GM12892 (cell line): Measurements from ENCODE around the gene ALK.

Experiments used
- DNase-seq: peaks from one replicate; pipeline ENCODE4 v3.0.0; 2011; ENCODE audit not compliant: insufficient read length
- FAIRE-seq: peaks from 2 replicates; lab custom pipeline; 2011; peaks lifted over from hg19 to GRCh38; lab: Jason Lieb, UNC
- POLR2A ChIP-seq: IDR thresholded peaks from 2 replicates; pipeline ENCODE4 v1.6.1; 2011; ENCODE audit warnings: low read depth, low read length, control low read depth
- POLR2AphosphoS5 ChIP-seq: IDR thresholded peaks from 2 replicates; pipeline ENCODE4 v1.6.1; 2011; ENCODE audit warnings: low read depth, low read length, control low read depth
- TAF1 ChIP-seq: IDR thresholded peaks from 2 replicates; pipeline ENCODE4 v1.6.1; 2011; ENCODE audit warnings: low read depth, mild to moderate bottlenecking, control low read depth, low read length, borderline replicate concordance

The ALK gene

GRCh38 chr2:29485631-29486030 is 435.8 kb downstream of the ALK start:
- FAIRE-seq (no peak), DNase-seq (no peak)
- TF ChIP-seq POLR2AphosphoS5 (no peak), POLR2A (no peak), TAF1 (no peak)

DNA sequence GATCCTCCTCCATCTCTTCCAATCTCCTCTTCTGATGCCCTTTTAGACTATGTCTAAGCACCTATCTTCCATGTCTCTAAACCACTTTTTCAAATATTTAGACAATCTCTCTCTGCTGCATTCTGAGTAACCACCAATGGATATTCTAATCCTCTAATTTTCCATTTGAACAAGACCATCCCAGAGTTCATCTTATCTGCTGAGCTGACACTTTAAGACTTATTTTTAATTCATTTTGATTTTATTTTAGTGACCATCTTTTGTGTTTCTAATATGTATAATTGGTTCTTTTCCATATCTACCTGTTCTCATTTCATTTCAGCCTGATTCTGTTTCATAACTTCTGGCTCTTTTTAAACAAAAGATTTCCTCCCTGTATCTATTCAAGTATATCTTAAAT is 436.3 kb downstream of the ALK start:
- no peak for FAIRE-seq
- no peak for TF ChIP-seq POLR2AphosphoS5
- no peak for TF ChIP-seq TAF1
- TF ChIP-seq POLR2A: no peak
- no peak for DNase-seq

- no peak for FAIRE-seq
- no peak for DNase-seq
- no peak for TF ChIP-seq POLR2AphosphoS5
- TF ChIP-seq TAF1: no peak
- no peak for TF ChIP-seq POLR2A
Observed at GRCh38 chr2:29482867-29483266, 438.5 kb downstream of the ALK start.

- DNase-seq: no peak
- FAIRE-seq: no peak
- no peak for TF ChIP-seq POLR2AphosphoS5
- TF ChIP-seq POLR2A: no peak
- TF ChIP-seq TAF1: no peak
Observed at GRCh38 chr2:29482348-29482747, 439.0 kb downstream of the ALK start.

DNA sequence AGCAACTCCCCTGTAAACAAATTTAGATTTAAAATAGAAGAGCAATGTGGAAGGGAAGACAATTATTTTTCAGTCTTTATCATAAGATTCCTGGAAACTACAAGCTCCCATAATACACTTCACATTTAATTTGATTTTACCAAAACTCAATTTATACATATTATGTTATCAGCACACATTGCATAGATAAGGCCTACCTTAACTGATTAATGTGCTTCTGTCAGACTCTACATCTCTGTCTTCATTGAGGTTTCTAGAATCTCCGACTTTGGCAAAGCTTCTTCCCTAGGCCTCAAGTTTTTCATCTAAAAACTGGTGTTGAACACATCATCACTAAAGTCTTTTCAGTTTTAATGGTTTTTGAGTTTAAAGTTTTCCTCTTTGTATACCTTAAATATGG is 440.1 kb downstream of the ALK start:
- TF ChIP-seq POLR2AphosphoS5: no peak
- no peak for TF ChIP-seq TAF1
- no peak for TF ChIP-seq POLR2A
- no peak for DNase-seq
- FAIRE-seq: no peak

GRCh38 chr2:29480426-29480825 is 441.0 kb downstream of the ALK start:
- FAIRE-seq (peak; percentile 30), DNase-seq (no peak)
- TF ChIP-seq TAF1 (no peak), POLR2A (no peak), POLR2AphosphoS5 (no peak)

- TF ChIP-seq POLR2A (no peak), POLR2AphosphoS5 (no peak), TAF1 (no peak)
- DNase-seq (no peak), FAIRE-seq (no peak)
Observed at GRCh38 chr2:29479401-29479800, 442.0 kb downstream of the ALK start.

DNA sequence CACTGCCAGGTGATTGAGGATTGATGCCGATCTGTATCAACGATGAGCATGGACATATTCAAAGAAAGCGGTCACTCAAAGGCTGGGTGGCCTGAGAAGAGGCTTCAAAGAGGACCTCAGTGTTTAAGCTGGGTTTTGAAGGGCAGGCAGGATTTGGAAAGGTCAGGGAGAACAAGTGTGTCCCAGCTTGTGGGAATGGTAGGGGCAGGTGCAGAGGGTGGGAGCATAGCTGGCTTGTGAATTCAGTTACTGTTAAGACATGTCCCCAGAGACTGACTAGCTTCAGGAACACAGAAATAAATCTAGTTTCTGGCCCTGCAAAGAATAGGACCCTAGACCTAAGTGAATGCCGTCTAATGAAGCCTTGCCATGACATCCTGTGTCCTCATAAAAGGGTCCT is 442.7 kb downstream of the ALK start:
- TF ChIP-seq POLR2A (no peak), POLR2AphosphoS5 (no peak), TAF1 (no peak)
- FAIRE-seq: no peak
- DNase-seq: no peak

DNA sequence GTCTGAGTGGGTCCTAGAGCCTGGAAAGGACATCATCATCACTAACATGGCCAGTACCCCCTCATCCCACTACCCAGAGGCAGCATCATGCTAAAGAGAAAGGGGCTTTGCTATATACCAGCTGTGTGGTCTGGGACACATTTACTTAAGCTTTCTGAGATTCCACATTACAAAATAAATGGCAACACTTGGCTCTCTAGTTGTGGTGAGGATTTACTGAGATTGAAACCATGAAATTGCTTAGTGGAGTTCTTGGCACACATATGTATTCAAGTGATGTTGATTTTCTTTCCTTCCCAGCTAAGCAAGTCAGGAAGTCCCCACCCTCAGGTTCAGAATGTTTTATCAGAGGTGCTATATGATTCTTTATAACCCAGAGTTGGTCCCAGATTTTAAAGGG is 444.2 kb downstream of the ALK start:
- FAIRE-seq (no peak), DNase-seq (no peak)
- no peak for TF ChIP-seq TAF1
- TF ChIP-seq POLR2A: no peak
- TF ChIP-seq POLR2AphosphoS5: no peak

DNA sequence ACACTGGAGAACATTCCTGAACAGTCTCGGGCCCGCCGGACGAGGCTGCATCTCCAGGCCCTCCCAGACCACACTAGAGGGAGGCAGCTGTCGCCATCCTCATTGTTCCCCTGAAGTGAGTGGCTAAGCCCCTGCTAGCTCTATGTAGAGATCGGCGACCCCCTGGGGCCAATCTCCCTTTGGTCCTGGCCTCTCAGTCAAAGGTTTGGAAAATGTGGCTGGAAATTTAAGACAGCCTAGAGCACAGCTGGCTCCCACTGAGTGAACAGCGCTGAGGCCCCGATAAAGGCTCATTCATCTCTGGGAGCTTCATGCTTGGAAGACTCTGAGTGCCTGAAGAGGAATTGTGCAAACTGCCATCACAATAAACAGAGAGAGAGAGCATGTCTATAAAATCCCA is 445.9 kb downstream of the ALK start:
- FAIRE-seq (no peak), DNase-seq (no peak)
- no peak for TF ChIP-seq POLR2A
- no peak for TF ChIP-seq POLR2AphosphoS5
- TF ChIP-seq TAF1: no peak

- DNase-seq: no peak
- no peak for FAIRE-seq
- TF ChIP-seq TAF1 (no peak), POLR2AphosphoS5 (no peak), POLR2A (no peak)
Observed at GRCh38 chr2:29469961-29470360, 451.4 kb downstream of the ALK start.

GRCh38 chr2:29469516-29469915 is 451.9 kb downstream of the ALK start:
- no peak for FAIRE-seq
- TF ChIP-seq POLR2AphosphoS5 (no peak), TAF1 (no peak), POLR2A (no peak)
- no peak for DNase-seq

DNA sequence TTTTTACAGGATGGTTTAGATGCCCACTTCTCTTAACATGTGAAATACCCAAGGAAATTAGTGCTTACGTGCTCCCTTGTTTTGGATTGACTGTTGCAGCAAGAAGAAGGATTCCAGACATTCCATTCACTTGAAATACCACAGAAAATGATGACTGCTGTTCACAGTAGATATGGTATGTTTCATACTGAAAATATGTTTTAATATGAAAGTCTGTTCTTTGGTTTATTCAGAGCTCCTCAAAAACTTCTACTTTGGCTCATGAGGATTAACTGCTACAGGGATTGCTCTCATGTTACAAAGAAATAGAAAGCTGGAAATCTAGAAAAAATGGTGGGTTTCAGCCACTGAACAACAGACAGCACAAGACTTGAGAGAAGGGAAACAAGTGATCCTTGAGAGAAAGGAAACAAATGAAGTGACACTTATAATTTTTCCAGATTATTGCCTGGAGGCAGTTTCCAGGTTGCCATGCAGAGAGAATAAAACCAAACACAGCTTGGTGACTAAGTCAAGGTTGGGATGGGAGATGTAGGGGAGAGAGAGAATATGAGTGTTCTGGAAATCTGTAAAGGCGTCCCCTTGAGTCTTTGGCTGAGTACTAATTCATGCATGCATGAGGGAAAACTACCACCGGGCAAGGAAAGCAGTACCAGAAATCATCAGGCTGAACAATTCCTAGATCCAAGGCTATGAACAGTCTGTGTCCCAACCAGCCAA is 458.0 kb downstream of the ALK start:
- DNase-seq (no peak), FAIRE-seq (peak; percentile 36)
- TF ChIP-seq TAF1 (no peak), POLR2A (no peak), POLR2AphosphoS5 (no peak)

GRCh38 chr2:29462293-29462692 is 459.1 kb downstream of the ALK start:
- FAIRE-seq (no peak), DNase-seq (no peak)
- no peak for TF ChIP-seq POLR2AphosphoS5
- no peak for TF ChIP-seq TAF1
- TF ChIP-seq POLR2A: no peak
